ENCODE data around the gene AKAIN1.

Gene AKAIN1

DNA sequence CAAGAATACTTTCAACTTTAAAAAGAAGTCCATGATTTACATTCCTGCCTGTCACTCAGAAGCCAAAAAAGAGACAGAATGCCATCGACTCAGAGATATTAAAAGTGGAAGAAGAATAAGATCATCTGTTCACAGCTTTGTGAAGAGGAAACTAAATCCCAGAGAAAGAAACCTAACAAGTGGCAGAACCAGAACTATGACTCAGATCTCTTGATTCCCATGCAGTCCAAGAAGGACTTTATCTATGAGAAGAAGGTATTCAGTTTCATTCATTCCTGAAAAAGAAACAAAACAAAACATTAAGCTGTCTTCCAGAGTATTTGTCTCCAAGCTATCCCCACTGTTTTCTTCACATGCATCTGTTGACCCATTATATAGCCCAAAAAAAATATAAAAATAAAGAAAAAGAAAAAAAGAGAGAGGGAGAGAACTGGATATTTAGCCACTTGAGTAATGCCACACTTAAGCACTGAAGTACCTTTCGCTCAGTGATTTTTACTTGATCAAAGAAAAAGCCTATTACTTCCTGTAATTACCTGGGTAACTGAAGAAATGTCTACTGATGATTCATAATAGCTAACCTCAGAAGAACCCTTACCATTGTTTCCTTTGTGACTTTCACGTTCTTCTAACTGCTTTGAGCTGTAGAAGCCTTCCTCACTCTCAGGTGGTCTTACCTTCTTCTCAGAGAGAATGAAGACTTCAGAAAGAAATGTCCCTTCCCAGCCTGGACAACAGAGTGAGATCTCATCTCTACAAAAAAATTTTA lies 17.7 kb upstream of the AKAIN1 start:
- POLR2A ChIA-PET (ENCODE audit: low non-redundant PET): interaction anchor here (0.6 kb wide), 1 partner anchor 81 kb away, joined by 3 read pairs; no protein-coding TSS in a partner anchor
- no peak for DNase-seq (ENCODE audit: low spot score)
- H3K27ac ChIP-seq: no peak overlapping the region
- TF ChIP-seq, protein P1, sequence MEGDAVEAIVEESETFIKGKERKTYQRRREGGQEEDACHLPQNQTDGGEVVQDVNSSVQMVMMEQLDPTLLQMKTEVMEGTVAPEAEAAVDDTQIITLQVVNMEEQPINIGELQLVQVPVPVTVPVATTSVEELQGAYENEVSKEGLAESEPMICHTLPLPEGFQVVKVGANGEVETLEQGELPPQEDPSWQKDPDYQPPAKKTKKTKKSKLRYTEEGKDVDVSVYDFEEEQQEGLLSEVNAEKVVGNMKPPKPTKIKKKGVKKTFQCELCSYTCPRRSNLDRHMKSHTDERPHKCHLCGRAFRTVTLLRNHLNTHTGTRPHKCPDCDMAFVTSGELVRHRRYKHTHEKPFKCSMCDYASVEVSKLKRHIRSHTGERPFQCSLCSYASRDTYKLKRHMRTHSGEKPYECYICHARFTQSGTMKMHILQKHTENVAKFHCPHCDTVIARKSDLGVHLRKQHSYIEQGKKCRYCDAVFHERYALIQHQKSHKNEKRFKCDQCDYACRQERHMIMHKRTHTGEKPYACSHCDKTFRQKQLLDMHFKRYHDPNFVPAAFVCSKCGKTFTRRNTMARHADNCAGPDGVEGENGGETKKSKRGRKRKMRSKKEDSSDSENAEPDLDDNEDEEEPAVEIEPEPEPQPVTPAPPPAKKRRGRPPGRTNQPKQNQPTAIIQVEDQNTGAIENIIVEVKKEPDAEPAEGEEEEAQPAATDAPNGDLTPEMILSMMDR (conservative IDR thresholded peaks at IDR 0.05; ENCODE audit: low read depth): no peak
- CTCF ChIA-PET: no interaction called here

DNA sequence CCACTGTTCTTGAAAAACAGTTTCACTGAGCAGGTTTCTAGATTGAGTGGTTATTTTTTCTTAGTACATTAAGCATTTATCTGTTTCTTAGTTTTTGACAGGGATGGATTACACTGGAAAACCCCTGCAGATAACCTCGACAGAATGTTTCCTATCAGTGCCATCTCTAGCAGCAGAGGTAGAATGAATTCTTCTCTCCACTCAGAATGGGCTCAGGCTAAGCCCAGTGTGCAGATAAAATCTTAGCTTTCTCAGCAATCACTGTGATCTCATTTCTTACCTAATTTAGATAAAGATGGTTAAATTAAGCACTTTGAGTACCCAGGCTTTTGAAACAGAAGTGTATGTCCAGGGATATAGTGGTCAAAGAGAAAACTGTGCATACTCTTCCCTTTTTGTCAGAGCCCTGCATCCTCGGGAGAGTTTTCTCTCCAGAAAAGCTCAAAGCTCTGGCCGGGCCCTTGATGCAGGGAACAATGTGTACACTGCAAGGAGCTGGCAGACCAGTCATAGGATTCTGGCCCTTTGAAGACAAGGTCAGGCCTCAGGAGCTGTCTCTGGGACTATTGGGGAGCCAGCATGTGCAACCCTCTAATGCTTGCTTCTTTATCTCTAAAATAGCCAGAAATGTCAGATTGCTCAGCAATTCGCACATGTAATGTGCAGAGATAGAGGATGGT lies 10.6 kb upstream of the AKAIN1 start:
- POLR2A ChIA-PET (ENCODE audit: low non-redundant PET): no interaction called here
- no peak overlapping the region for H3K27ac ChIP-seq
- TF ChIP-seq, protein P1 (conservative IDR thresholded peaks at IDR 0.05; ENCODE audit: low read depth): no peak

DNA sequence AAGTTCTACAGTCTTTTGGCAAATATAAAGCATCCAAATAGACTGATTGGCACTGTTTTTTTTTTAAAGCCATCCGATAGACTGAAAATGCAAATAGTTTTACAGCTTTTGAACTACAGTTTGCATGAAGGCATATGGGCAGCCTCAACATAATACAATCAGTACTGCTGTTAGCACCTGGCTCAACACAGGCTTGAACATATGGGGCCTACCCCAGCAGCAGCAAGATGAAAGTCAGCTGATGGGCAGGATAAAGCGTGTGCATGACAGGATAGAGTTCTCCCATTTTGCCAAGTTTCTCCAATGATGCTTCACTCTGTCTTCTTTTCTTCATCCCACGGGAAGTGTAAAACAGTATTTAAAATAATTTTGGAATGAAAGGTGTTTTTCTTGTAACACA lies 1.3 kb upstream of the AKAIN1 start:
- no peak for DNase-seq (ENCODE audit: low spot score)
- POLR2A ChIA-PET (ENCODE audit: low non-redundant PET): no interaction called here
- TF ChIP-seq, protein P1 (conservative IDR thresholded peaks at IDR 0.05; ENCODE audit: low read depth): no peak
- no peak overlapping the region for H3K27ac ChIP-seq
- CTCF ChIA-PET: no interaction called here

More for the DNA sequence above, 10.6 kb upstream of the AKAIN1 start:
- CTCF ChIA-PET: no interaction called here
- DNase-seq (ENCODE audit: low spot score): no peak

DNA sequence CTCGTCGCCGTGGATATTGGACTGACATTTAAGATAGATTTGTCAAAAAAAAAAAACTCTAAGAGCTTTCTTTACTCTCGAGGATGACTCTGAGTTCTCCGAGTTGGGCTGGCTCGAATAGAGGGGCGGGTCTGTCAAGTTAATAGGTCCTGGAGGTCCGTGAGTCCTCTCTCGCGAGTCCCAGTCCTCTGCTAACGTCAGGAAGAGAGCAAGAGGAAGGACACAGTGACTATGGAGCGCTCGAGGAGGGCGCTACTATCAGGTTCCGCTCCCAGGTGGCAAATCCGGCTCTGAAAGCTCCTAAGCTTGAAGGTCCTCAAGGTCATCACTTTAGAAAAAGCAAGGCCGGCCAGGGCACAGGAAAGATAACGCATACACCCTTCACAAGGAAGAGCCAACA lies 404 bp upstream of the AKAIN1 start:
- DNase-seq (ENCODE audit: low spot score): no peak
- CTCF ChIA-PET: no interaction called here

DNA sequence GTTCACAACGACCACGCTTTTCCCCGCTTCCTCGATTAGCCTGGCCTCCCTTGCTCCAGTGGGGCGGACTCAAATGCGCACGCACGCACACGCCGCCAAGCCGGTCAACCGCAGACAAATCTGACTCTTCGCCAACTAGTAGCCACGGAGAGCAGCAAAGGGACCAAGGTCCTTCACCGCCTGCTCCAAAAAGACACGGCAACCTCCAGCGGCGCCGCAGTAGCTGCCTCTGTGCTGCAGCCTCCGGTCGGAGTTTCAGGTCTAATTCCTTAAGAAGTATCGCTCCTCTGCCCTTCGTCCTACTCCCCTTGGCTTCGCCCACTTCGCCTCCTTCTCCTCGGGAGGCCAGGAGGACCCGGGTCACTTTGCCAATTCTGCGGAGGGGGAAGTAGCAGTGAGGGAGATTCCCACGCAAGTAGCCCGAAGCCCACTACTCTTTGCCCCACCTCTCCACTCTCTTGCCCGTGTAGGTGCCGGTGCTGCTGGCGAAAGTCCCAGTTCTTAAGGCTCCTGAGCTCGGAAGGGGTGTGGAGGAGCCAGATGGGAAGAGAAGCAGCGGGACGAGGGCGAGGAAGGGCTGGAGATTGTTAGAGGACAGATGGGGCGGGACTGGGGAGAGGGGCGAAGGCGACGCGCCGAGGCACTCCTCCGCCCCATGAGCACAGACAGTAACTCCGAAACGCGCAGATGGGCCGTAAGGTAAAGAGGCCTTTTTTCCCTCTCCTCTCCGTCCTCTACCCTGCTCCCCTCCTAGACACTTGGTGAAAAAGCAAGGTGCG lies 615 bp downstream of the AKAIN1 start:
- ChIA-PET CTCF (no interaction called here), POLR2A (ENCODE audit: low non-redundant PET) (no interaction called here)
- TF ChIP-seq, protein P1 (conservative IDR thresholded peaks at IDR 0.05; ENCODE audit: low read depth): no peak
- DNase-seq (ENCODE audit: low spot score): no peak
- H3K27ac ChIP-seq: no peak overlapping the region

More for the DNA sequence above, 404 bp upstream of the AKAIN1 start:
- no peak overlapping the region for H3K27ac ChIP-seq
- POLR2A ChIA-PET (ENCODE audit: low non-redundant PET): no interaction called here
- TF ChIP-seq, protein P1 (conservative IDR thresholded peaks at IDR 0.05; ENCODE audit: low read depth): no peak

DNA sequence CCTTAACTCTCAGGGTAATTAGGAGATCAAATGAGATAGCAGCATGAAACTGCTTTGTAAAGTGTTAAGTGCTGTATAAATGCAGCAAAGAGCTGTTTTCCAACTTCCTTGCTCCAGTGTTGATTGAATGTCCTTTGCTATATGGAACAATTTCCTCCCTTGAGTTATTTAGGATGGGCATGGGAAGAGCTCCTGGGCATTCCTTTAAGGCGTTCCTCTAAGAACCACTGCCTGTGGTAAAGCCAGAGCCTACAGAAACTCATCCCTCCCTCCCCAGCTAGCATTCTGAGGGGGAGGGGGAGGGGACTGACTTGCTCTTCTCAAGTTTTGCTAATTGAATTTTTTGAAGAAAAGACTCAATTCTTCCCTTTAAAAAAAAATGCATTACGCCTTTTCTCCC lies 1.4 kb downstream of the AKAIN1 start:
- no peak overlapping the region for H3K27ac ChIP-seq
- DNase-seq (ENCODE audit: low spot score): no peak
- POLR2A ChIA-PET (ENCODE audit: low non-redundant PET): no interaction called here
- CTCF ChIA-PET: no interaction called here
- TF ChIP-seq, protein P1 (conservative IDR thresholded peaks at IDR 0.05; ENCODE audit: low read depth): no peak

Measured in RWPE1 (cell line).